Fibroblast of lung (primary cell): Measurements from ENCODE around the gene TFF2.

Source experiments
- CTCF ChIP-seq, 2 donors: IDR thresholded peaks in 1 of 2; conservative IDR thresholded peaks in 1 of 2; 1 replicate in 1 of 2; 2 replicates in 1 of 2; pipeline ENCODE4 v1.5.1; 2011 to 2012; ENCODE audit warnings: low read length in 2 of 2, control low read depth in 1 of 2, inconsistent platforms in 1 of 2, low read depth in 1 of 2, mild to moderate bottlenecking in 1 of 2
- EZH2 ChIP-seq: IDR thresholded peaks from 2 replicates; pipeline ENCODE4 v1.5.1; 2012; ENCODE audit warnings: low read length, control low read depth, mild to moderate bottlenecking; ENCODE audit errors: missing control alignments

DNA sequence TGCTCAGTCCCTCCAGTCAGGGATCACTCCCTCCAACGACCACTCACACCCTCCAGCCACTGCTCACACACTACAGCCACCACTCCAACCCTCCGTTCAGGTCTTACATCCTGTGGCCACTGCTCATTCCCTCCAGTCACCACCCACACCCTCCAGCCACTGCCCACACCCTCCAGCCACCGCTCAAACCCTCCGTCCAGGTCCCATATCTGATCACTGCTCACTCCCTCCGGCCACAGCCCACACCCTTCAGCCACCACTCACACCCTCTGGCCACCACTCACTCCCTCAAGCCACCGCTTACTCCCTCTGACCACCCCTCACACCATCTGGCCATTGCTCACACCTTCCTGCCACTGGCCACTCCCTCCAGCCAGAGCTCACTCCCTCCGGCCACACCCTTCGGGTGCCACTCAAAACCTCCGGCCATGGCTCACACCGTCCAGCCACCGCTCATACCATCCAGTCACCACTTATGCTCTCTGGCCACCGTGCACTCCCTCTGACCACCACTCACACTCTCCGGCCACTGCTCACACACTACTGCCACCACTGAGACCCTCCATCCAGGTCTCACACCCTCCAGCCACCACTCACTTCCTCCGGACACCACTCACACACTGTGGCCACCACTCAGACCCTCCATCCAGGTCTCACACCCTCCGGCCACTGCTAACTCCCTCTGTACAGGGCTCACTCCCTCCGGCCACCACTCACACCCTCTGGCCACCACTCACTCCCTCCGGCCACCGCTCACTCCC, 20.3 kb upstream of the TFF2 start:
- no peak for TF ChIP-seq CTCF (conservative IDR thresholded peaks at IDR 0.05 in 1 of 2, IDR thresholded peaks at IDR 0.05 in 1 of 2; ENCODE audit: low read depth in 1 of 2, low read length in 2 of 2)
- TF ChIP-seq EZH2, result no peak
